Left ventricle myocardium superior (tissue), 1 donor: Measurements from ENCODE around the gene ARHGAP33. TPM values are rescaled to one million over a fixed set of nuclear protein-coding genes. Genes with fewer than 3 reads are reported as not detected.
"Not testable (repeated sequence)": the region's sequence is repeated elsewhere in the genome, so short reads cannot be mapped to it uniquely, and the experiment has no call there.

Source experiments
- ATAC-seq: fragments of 200-7000 bp; cut with Tn5 transposase; one replicate; pipeline ENCODE4 v1.9.1; 2020; ENCODE audit warnings: mild to moderate bottlenecking, moderate library complexity
- DNase-seq: peaks from one replicate; pipeline ENCODE4 v3.0.0-alpha.2; 2020
- intact Hi-C: fragments of 100-400 bp; cut with micrococcal nuclease; formaldehyde crosslinking; loops from one replicate; pipeline ENCODE4 v1.11.0; 2022
- total RNA-seq: library from RNA; stranded (reverse); fragmentation: NEBNext Ultra II Directional; extraction: Animal tissue kit (Norgen Biotek cat#: 25700); gene quantifications from one replicate; pipeline ENCODE4 v1.2.1, GENCODE V29; 2021
- donor health status: DM: no; HTN: yes; CAD: no; lungs with severe emphysema.

Gene ARHGAP33
- total RNA-seq, 1 donor from 2014 or later, result 4.2 TPM

DNA sequence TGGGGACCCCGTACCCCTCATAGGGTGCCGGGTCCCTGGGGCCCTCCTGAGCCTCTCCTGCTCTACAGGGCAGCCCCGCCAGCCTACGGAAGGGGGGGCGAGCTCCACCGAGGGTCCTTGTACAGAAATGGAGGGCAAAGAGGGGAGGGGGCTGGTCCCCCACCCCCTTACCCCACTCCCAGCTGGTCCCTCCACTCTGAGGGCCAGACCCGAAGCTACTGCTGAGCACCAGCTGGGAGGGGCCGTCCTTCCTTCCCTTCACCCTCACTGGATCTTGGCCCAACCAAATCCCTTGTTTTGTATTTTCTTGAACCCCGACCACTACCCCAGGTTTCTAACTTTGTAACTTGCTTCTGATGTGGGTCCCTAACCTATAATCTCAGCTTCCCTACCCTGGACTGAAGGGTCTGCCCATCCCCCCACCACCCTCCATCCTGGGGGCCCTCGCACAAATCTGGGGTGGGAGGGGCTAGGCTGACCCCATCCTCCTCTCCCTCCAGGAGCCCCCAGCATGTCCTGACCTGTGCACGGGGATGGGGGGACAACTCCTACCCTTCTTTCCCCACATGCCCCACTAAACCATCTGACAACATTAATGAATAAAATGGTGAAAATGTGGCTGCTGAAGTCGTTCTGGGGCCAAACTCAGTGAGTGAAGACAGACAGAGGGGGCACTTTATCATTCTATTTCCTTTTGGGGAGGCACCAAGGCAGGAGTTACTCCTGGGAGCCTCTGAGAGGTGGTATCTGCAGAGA, 13.0 kb downstream of the ARHGAP33 start:
- no peak for DNase-seq

DNA sequence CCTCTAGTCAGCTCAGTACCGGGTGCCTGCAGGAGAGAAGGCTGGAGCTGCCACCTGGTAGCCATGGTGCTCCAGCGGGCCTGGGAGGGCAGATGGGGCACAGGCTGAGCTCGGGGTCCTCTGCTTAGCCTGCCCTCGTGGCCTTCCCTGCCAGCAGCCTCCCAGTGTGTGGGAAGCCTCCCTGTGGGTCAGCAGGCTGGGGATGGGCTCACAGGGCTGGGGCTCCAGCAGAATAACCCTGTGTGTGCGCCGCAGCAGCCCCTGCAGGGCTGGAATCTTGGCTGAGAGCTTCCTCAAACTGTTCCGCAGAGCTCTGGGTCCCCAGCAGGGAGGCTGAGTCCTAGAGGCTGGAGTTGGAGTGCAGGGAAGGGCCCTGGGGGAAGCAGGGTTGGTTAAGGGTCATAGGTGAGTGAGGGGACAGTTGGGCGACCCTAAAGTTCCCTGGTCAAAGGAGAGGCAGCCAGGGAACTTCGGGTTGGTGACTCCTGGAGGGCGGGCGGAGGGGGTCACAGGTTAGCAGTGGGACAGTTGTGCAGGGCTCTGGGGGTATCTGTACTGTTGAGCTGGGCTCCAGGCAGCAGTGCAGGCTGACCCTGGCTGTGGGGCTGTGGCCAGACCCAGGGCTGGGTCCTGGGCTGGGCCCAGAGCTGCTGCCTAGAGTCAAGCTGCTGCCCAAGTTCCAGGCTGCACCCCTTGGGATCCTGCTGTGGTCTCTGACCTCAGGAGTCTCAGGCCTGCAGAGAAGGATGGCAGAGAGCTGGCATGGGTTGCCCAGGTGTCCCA, 14.0 kb downstream of the ARHGAP33 start:
- ATAC-seq (no peak), DNase-seq (no peak)
- intact Hi-C loops, result no loop called here

More for the DNA sequence above, 13.0 kb downstream of the ARHGAP33 start:
- intact Hi-C loops, result no loop called here
- ATAC-seq, result no peak

- no peak for DNase-seq
- ATAC-seq, result no peak
- intact Hi-C loops, result no loop called here
Observed at GRCh38 chr19:35789978-35790944, 14.9 kb downstream of the ARHGAP33 start.

DNA sequence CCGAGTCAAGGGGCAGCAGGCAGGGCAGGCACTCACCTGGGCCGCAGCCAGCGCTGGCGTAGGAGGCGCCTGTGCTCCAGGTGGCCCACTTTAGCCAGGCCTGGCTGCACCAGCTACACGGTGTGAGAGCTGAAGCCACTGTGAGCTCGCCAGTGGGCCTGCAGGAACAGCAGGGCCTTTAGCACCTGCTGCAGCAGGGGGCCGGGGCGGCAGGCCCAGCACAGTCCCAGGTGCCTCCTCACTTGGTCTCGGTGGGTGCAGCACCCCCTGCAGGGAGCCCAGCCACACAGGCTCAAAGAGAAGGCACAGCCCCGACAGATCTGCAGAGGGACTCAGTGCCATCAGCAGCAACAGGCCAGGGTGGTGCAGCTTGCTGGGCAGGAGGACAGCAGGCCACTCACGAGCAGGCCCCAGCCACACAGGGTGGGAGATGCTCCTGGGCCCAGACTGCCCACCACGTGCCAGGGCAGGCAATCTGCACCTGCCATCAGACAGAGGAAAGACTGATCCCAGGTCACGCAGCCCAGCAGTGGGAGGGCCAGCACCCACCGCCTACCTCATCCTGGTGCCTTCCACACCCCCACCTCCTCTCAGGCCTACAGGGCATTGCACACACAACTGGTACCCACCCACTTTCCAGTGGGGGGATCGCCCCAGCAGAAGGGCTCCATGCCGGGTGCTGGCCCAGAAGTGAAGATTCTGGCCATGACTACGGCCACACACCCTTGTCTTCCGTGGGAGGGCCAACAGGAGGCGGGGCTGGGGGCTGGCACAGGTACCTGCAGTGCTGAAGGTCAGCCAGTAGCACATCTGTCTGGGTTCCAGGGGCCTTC, 15.8 kb downstream of the ARHGAP33 start:
- DNase-seq (no peak), ATAC-seq (no peak)
- intact Hi-C loops, result no loop called here

DNA sequence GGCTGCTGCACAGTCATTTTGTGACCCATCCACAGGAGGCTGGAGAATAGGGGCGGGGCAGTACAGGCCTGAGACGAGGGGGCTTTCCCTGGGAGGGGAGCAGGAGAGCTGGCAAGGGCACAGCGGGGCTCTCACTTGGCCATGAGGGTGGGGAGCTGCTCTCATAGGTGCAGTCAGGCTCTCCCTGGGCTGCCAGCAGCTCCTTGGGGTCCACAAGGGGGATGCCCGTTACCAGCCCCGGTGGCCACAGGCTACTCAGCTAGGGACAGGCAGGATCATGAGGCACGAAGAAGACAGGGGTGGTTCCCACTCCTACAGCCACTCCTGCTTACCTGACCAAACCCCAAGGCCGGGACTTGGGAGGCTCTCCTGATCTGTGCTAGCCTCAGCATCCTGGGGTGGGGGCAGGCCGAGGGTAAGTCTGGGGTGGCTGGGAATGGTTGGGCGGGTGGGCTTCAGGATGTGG, 16.5 kb downstream of the ARHGAP33 start:
- no peak for ATAC-seq
- DNase-seq, result no peak
- intact Hi-C loops, result no loop called here

- intact Hi-C loops, result no loop called here
- no peak for ATAC-seq
- DNase-seq, result no peak
Observed at GRCh38 chr19:35792312-35792711, 16.9 kb downstream of the ARHGAP33 start.

GRCh38 chr19:35792888-35793287, 17.5 kb downstream of the ARHGAP33 start:
- intact Hi-C loops, result no loop called here
- no peak for ATAC-seq
- DNase-seq, result no peak

- intact Hi-C loops, result no loop called here
- DNase-seq (no peak), ATAC-seq (no peak)
Observed at GRCh38 chr19:35793381-35794165, 18.2 kb downstream of the ARHGAP33 start.

DNA sequence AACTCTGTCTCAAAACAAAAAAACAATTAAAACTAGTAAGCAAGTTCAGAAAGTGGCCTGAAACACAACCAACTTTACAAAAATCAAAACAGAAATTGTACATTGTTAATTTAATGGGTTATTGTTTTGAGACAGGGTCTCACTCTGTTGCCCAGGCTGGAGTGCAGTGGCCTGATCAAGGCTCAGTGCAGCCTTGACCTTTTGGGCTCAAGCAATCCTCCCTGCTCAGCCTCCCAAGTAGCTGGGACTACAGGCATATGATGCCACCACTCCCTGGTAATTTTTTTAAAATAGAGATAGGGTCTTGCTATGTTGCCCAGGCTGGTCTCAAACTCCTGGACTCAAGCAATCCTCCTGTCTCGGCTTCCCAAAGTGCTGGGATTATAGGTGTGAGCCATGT, 20.2 kb downstream of the ARHGAP33 start:
- DNase-seq, ATAC-seq, intact Hi-C loops: not testable (repeated sequence)

GRCh38 chr19:35796645-35797542, 21.5 kb downstream of the ARHGAP33 start:
- intact Hi-C loops, result no loop called here
- ATAC-seq (no peak), DNase-seq (no peak)

DNA sequence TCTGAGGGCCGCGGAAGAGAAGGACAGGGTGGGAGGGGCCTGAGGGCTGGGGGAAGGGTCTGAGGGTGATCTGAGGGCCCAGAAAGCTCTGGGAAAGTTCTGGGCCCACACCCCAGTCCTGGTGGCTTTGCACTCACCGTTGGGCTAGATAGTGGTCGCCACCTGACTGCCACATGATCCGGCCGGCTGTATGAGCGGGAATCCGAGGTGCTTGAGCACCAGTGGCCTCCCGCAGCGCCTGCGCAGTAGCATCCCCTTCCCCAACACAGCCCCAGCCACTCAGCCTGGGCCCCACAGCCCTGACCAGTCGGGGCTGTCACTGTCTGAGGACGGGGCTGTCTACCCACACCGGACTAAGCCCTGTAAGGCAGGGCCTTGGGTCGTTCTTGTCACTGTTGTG, 22.3 kb downstream of the ARHGAP33 start:
- intact Hi-C loops, result no loop called here
- ATAC-seq, result no peak
- DNase-seq, result no peak

- intact Hi-C loops, result no loop called here
- ATAC-seq, result no peak
- no peak for DNase-seq
Observed at GRCh38 chr19:35801828-35802227, 26.5 kb downstream of the ARHGAP33 start.

DNA sequence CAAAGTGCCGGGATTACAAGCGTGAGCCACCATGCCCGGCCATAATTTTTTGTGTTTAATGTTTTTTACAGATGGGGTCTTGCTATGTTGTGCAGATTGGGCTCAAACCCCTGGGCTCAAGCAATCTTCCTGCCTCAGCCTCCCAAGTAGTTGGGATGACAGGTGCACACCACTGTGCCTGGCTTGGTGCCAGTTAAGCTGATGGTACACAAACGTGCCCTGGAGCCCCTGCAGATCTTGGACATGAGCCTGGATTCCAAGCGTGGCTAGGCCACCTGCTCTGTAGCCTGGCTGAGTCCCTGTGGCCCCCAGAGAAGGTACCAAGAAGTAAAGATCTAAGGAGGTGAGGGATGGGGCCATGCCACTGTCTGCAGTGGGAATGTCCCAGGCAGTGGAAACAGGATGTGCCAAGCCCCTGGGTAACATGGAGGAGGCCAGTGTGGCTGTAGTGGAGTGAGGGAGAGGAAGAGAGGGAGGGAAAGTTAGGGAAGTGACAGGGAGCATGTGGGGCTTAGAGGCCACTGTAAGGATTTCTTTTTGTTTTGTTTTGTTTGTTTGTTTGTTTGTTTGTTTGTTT, 30.2 kb downstream of the ARHGAP33 start:
- DNase-seq, result no peak

GRCh38 chr19:35806597-35806996, 31.2 kb downstream of the ARHGAP33 start:
- no peak for DNase-seq

More for the DNA sequence above, 30.2 kb downstream of the ARHGAP33 start:
- no peak for ATAC-seq
- intact Hi-C loops, result no loop called here

DNA sequence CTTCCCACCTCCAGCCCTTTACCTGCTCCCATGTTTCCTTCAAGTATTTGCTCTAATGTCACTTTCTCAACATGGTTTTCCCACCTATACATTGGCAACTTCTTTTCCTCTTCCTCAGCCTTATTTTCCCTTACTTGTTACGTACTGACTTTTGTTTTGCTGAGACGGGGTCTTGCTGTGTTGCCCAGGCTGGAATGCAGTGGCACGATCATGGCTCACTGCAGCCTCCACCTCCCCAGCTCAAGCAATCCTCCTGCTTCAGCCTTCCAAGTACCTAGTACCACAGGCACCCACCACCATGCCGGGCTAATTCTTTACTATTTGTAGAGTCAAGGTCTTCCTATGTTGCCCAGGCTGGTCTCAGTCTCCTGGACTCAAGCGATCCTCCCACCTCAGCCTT, 32.3 kb downstream of the ARHGAP33 start:
- ATAC-seq (no peak), DNase-seq (no peak)
- intact Hi-C loops, result no loop called here

More at GRCh38 chr19:35806597-35806996, 31.2 kb downstream of the ARHGAP33 start:
- intact Hi-C loops, result no loop called here
- ATAC-seq, result no peak
